GM12878 (cell line): Measurements from ENCODE around the gene POP7. TPM values are rescaled to one million over a fixed set of nuclear protein-coding genes. Genes with fewer than 3 reads are reported as not detected.

Experiments used
- ATAC-seq: fragments of 200-7000 bp; cut with Tn5 transposase; 3 replicates; pipeline ENCODE4 v1.9.1; 2020; ENCODE audit warnings: mild to moderate bottlenecking, moderate library complexity
- BruUV-seq: library from RNA; stranded (reverse); fragments of 400-500 nt; replicated peaks from 2 replicates; lab custom pipeline; 2021; lab: Mats Ljungman, UMichigan
- CTCF ChIA-PET: fragments of 300-600 bp; sonication (Branson Sonifier 250); formaldehyde crosslinking; extraction: SDS; loops from one replicate; lab custom pipeline; 2021; ENCODE audit warnings: inconsistent platforms; lab: Yijun Ruan, JAX
- POLR2A ChIA-PET: fragments of 350-600 bp; formaldehyde crosslinking; extraction: SDS; loops from one replicate; lab custom pipeline; 2021; ENCODE audit warnings: inconsistent platforms; lab: Charles Lee
- RAD21 ChIA-PET: fragments of 300-600 bp; sonication (Branson Sonifier 250); formaldehyde crosslinking; loops from one replicate; lab custom pipeline; 2023; ENCODE audit warnings: antibody characterized with exemption; ENCODE audit not compliant: unreplicated experiment; lab: Charles Lee
- SMC1A ChIA-PET: fragments of 300-600 bp; sonication (Branson Sonifier 250); formaldehyde crosslinking; loops from one replicate; lab custom pipeline; 2023; ENCODE audit not compliant: unreplicated experiment, uncharacterized antibody; lab: Charles Lee
- DNase-seq: peaks from one replicate; pipeline ENCODE4 v3.0.0-alpha.2; 2011; ENCODE audit warnings: low read depth, low spot score
- FAIRE-seq: peaks from 3 replicates; lab custom pipeline; 2011; peaks lifted over from hg19 to GRCh38; lab: Jason Lieb, UNC
- H2AFZ ChIP-seq: 2 replicates; pipeline ENCODE4 v1.6.0; 2011; ENCODE audit warnings: low read depth, low read length, control low read depth; ENCODE audit not compliant: control insufficient read depth
- H3K27ac ChIP-seq: 2 replicates; pipeline ENCODE4 v1.5.1; 2011; ENCODE audit warnings: control low read depth; ENCODE audit not compliant: control insufficient read depth, insufficient read depth
- H3K27me3 ChIP-seq, 2 experiments: replicated peaks in 1 of 2; 2 replicates each; pipeline versions ENCODE4 v1.6.0 to v1.6.1; 2011; ENCODE audit warnings: low read length in 1 of 2; ENCODE audit not compliant: control insufficient read depth in 2 of 2, insufficient read depth in 2 of 2
- H3K36me3 ChIP-seq, 2 experiments: 2 replicates each; pipeline ENCODE4 v1.5.1; 2011; ENCODE audit warnings: low read length in 1 of 2; ENCODE audit not compliant: control insufficient read depth in 2 of 2, insufficient read depth in 2 of 2
- H3K4me1 ChIP-seq: 2 replicates; pipeline ENCODE4 v1.6.1; 2011; ENCODE audit warnings: mild to moderate bottlenecking, low read length, moderate library complexity, mixed read lengths; ENCODE audit not compliant: control insufficient read depth, insufficient read depth
- H3K4me2 ChIP-seq: 2 replicates; pipeline ENCODE4 v1.6.0; 2011; ENCODE audit warnings: control low read depth; ENCODE audit not compliant: control insufficient read depth, insufficient read depth
- H3K4me3 ChIP-seq: fragments of 200-600 bp; sonication (generic); 2 replicates; pipeline ENCODE4 v1.5.1; 2016
- H3K79me2 ChIP-seq: 2 replicates; pipeline ENCODE4 v1.6.0; 2011; ENCODE audit warnings: low read length; ENCODE audit not compliant: control insufficient read depth, insufficient read depth
- H3K9ac ChIP-seq: 2 replicates; pipeline ENCODE4 v1.8.0; 2011; ENCODE audit warnings: low read length, control low read depth, mixed read lengths; ENCODE audit not compliant: control insufficient read depth, insufficient read depth
- H3K9me3 ChIP-seq: replicated peaks from 3 replicates; pipeline ENCODE4 v1.5.1; 2011; ENCODE audit warnings: mild to moderate bottlenecking, low read length; ENCODE audit not compliant: control insufficient read depth, insufficient read depth
- H4K20me1 ChIP-seq: 2 replicates; pipeline ENCODE4 v1.6.0; 2011; ENCODE audit not compliant: control insufficient read depth, insufficient read depth
- BHLHE40 ChIP-seq, 2 experiments: fragments of 450-650 bp in 1 of 2; IDR thresholded peaks; 2 replicates each; pipeline ENCODE4 v1.6.1; 2011 to 2017; ENCODE audit warnings: low read depth in 2 of 2, borderline replicate concordance in 1 of 2, improper control_type of control experiment in 1 of 2, low read length in 1 of 2, mild to moderate bottlenecking in 1 of 2
- CBFB ChIP-seq: IDR thresholded peaks from 2 replicates; pipeline ENCODE4 v1.6.1; 2016; ENCODE audit warnings: antibody characterized with exemption, low read depth
- CEBPZ ChIP-seq: fragments of 150-350 bp; IDR thresholded peaks from 2 replicates; pipeline ENCODE4 v1.6.1; 2016; ENCODE audit warnings: low read depth, low read length
- IRF3 ChIP-seq: fragments of 450-650 bp; IDR thresholded peaks from 2 replicates; pipeline ENCODE4 v1.6.1; 2014; ENCODE audit warnings: mild to moderate bottlenecking
- JUNB ChIP-seq: IDR thresholded peaks from 2 replicates; pipeline ENCODE4 v1.6.1; 2016; ENCODE audit warnings: antibody characterized with exemption, mild to moderate bottlenecking
- MTA2 ChIP-seq: fragments of 450-650 bp; IDR thresholded peaks from 2 replicates; pipeline ENCODE4 v1.6.1; 2016; ENCODE audit warnings: low read depth, mild to moderate bottlenecking, moderate library complexity
- MYC ChIP-seq: IDR thresholded peaks from 2 replicates; pipeline ENCODE4 v1.6.1; 2011; ENCODE audit warnings: mild to moderate bottlenecking, low read length, moderate library complexity, inconsistent platforms; ENCODE audit not compliant: insufficient read depth, insufficient replicate concordance, insufficient read length, severe bottlenecking
- PML ChIP-seq: IDR thresholded peaks from 2 replicates; pipeline ENCODE4 v1.6.1; 2012; ENCODE audit warnings: low read length, inconsistent platforms
- RFX5 ChIP-seq: IDR thresholded peaks from 2 replicates; pipeline ENCODE4 v1.6.1; 2011; ENCODE audit warnings: low read depth, low read length, improper control_type of control experiment
- SIN3A ChIP-seq: IDR thresholded peaks from 2 replicates; pipeline ENCODE4 v1.6.1; 2012; ENCODE audit warnings: low read depth, low read length, improper control_type of control experiment
- SMC3 ChIP-seq: IDR thresholded peaks from 2 replicates; pipeline ENCODE4 v1.6.1; 2011; ENCODE audit warnings: low read length, improper control_type of control experiment, borderline replicate concordance
- STAT3 ChIP-seq: IDR thresholded peaks from 2 replicates; pipeline ENCODE4 v1.6.1; 2011; ENCODE audit warnings: low read depth, low read length, improper control_type of control experiment
- TBL1XR1 ChIP-seq: IDR thresholded peaks from 2 replicates; pipeline ENCODE4 v1.6.1; 2012; ENCODE audit warnings: low read depth, low read length, improper control_type of control experiment
- WGBS: methylation state at CpG from one replicate; pipeline ENCODE4 v1.1.6; 2016; ENCODE audit warnings: low lambda C conversion rate; ENCODE audit not compliant: insufficient replicate concordance, insufficient coverage; ENCODE audit errors: missing lambda C conversion rate; 5-methylcytosine and 5-hydroxymethylcytosine counted together
- in situ Hi-C: fragments of 300-500 bp; cut with MboI; formaldehyde crosslinking; loops from 9 replicates; pipeline ENCODE4 v1.14.3; 2018; ENCODE audit warnings: mixed read lengths
- intact Hi-C: fragments of 100-400 bp; cut with micrococcal nuclease; formaldehyde crosslinking; loops from one replicate; pipeline ENCODE4 v1.14.2; 2022; ENCODE audit not compliant: unreplicated experiment
- polyA plus RNA-seq, 11 experiments: library from polyadenylated mRNA; depleted of rRNA in 4 of 11; unstranded in 6 of 11; stranded (reverse) in 5 of 11; fragments of >200 nt; fragmentation: Nextera tagmentation in 4 of 11; fragmentation: Illumina TruSeq in 1 of 11; extraction: Ambion mirVana in 4 of 11; extraction: Trizol in 1 of 11; gene quantifications; 1 replicate in 1 of 11; 2 replicates in 10 of 11; pipeline versions ENCODE4 v1.2.1 to v1.2.3, GENCODE V29; 2011 to 2016; ENCODE audit warnings: inconsistent platforms in 2 of 11, missing spikeins in 2 of 11, low read depth in 1 of 11
- total RNA-seq, 4 experiments: library from RNA; depleted of rRNA in 3 of 4; stranded (reverse); fragments of >200 nt in 3 of 4; fragmentation: Illumina TruSeq in 1 of 4; extraction: Trizol in 1 of 4; gene quantifications; 2 replicates each; pipeline versions ENCODE4 v1.2.1 to v1.2.3, GENCODE V29; 2013 to 2021
- TF ChIP-seq, protein P1 (sequence below): IDR thresholded peaks from 2 replicates; pipeline ENCODE4 v1.6.1; 2012; ENCODE audit warnings: low read depth, low read length, improper control_type of control experiment

POP7 gene
- total and polyA plus RNA-seq, 10 of the 15 experiments (the other 5 are each of a cell fraction or from before 2014, with no cell fraction given) = 12.1 to 148 (median 51.7) TPM

- Histone ChIP-seq H3K9ac (peak overlapping the region; percentile 94), H2AFZ (peak overlapping the region; percentile 68), H3K27ac (peak overlapping the region; percentile 92), H4K20me1 (0 out of 2 replicates have a peak, but pooled peaks cover 3% of the 10 kb centered on the region), H3K36me3 (peaks cover 4 to 21% of the 10 kb centered on the region in 2 experiments; a peak in 2 of 4 replicates), H3K4me3 (peak overlapping the region; percentile 98), H3K4me1 (no peaks in the 10 kb centered on the region; the same call in 1 of the 2 replicates), H3K4me2 (peak overlapping the region; percentile 72), H3K27me3 (no peaks in the 10 kb centered on the region), H3K79me2 (peaks cover 24% of the 10 kb centered on the region), H3K9me3 (no peaks in the 10 kb centered on the region)
- under 1% methylated on average over 17 of the region's 34 CpGs for WGBS
- ATAC-seq (peak; percentile 4; the same call in 2 of the 3 replicates), DNase-seq (no peak), FAIRE-seq (no peak)
- in situ Hi-C loops (no loop called here), intact Hi-C loops (loop anchor here (2.0 kb wide), 1 partner anchor 61 kb away; the partner anchor contains the start of gene MOSPD3)
- BruUV-seq = no TSS peak
- ChIA-PET CTCF (interaction anchor here (1.1 kb wide), 3 partner anchors 17 to 40 kb away, joined by 3 to 4 read pairs (median 3); no protein-coding TSS in a partner anchor), SMC1A (interaction anchor here (0.9 kb wide), 1 partner anchor 170 kb away, joined by 3 read pairs; no protein-coding TSS in a partner anchor), RAD21 (interaction anchor here (1.3 kb wide), 1 partner anchor 62 kb away, joined by 3 read pairs; the partner anchor contains the start of gene MOSPD3), POLR2A (interaction anchor here (0.7 to 1.8 kb wide), 3 partner anchors 32 to 200 kb away, joined by 5 to 7 read pairs (median 6); partner anchors contain the start of genes FBXO24, LRCH4 and POP7)
- no peak for TF ChIP-seq TBL1XR1
- 0 out of 2 replicates have a peak, but pooled peaks have one; percentile 13 for TF ChIP-seq CBFB
- no peak for TF ChIP-seq RFX5
- no peak for TF ChIP-seq PML
- TF ChIP-seq SIN3A = 0 out of 2 replicates have a peak, but pooled peaks have one; percentile 2
- TF ChIP-seq IRF3 = no peak
- TF ChIP-seq CEBPZ = no peak
- TF ChIP-seq MYC = peak; percentile 2
- TF ChIP-seq BHLHE40 (IDR thresholded peaks at IDR 0.05; ENCODE audit: borderline replicate concordance in 1 of 2, low read depth in 2 of 2, low read length in 1 of 2) = no peak
- TF ChIP-seq JUNB = no peak
- TF ChIP-seq, protein P1, sequence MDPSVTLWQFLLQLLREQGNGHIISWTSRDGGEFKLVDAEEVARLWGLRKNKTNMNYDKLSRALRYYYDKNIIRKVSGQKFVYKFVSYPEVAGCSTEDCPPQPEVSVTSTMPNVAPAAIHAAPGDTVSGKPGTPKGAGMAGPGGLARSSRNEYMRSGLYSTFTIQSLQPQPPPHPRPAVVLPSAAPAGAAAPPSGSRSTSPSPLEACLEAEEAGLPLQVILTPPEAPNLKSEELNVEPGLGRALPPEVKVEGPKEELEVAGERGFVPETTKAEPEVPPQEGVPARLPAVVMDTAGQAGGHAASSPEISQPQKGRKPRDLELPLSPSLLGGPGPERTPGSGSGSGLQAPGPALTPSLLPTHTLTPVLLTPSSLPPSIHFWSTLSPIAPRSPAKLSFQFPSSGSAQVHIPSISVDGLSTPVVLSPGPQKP = 0 out of 2 replicates have a peak, but pooled peaks have one; percentile 1
- 0 out of 2 replicates have a peak, but pooled peaks have one; percentile 3 for TF ChIP-seq MTA2
- no peak for TF ChIP-seq STAT3
- TF ChIP-seq SMC3 = no peak
Observed at GRCh38 chr7:100673942-100674410, 31.9 kb upstream of the POP7 start.
